ENCODE measurements around the gene MBIP. TPM values are rescaled to one million over a fixed set of nuclear protein-coding genes. Genes with fewer than 3 reads are reported as not detected.

Gene MBIP
- polyA plus RNA-seq, 4 donors = 51.9 to 69.8 (median 55.6) TPM

- DNase-seq (ENCODE audit: low read depth in 4 of 4, low spot score in 3 of 4) = no peak
Observed at GRCh38 chr14:36313898-36314297, 6.5 kb downstream of the MBIP start.

GRCh38 chr14:36313206-36313605, 7.2 kb downstream of the MBIP start:
- no peak for DNase-seq (ENCODE audit: low read depth in 4 of 4, low spot score in 3 of 4)

DNA sequence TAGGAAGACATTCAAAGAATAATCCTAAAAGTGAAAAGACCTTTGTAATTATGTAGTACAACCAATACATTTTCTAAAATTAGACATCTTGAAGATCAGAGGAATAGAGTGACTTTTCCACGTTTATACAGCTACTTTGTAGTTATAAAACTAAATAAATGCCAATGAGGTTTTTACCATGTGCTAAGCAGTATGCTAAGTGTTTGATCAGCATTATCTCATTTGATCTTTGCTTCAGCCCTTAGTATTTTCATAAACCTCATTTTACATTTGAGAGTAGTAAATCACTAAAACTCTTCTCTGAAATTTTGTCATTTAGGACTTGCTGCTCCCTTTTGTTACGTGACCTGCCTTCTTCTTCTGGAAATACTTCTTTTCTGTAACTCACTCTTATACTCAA, 13.6 kb downstream of the MBIP start:
- no peak for DNase-seq (ENCODE audit: low read depth in 4 of 4, low spot score in 3 of 4)

DNA sequence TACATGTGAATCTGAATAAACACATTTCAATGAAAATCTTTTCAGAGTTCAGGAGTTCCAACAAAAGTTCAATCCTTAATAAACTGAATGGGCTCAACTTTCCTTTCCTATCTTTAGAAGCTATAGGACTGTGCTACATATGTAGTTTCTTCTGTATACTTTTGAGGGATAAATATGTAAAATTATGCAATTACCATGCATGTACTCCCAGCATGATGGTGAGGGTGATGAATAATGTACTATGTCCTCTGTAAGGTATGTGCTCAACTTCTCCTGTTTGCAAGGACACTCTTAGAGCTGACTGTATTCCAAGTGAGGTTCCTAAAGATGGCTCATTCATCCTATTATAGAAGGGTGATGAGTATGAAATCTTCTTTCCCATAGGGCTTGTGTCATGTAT, 15.5 kb downstream of the MBIP start:
- DNase-seq (ENCODE audit: low read depth in 4 of 4, low spot score in 3 of 4) = no peak

DNA sequence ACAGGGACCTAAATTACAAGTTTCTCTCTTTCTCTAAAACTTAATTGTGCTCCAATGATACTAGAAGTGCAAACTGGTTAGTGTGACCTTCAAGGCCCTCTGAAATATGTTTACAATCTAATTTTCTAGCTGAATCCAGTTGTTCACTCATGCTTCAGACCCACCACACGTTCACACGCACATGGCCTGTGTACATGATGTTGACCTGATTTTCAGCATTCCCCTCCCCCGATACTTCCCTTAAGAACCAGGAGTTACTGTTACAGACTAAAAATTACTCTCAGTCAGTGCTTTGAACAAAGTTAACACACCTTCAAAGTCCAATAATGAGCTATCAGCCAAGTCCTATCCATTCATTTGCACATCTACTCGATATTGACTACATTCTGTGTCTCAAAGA, 16.5 kb downstream of the MBIP start:
- DNase-seq (ENCODE audit: low read depth in 4 of 4, low spot score in 3 of 4) = no peak

DNA sequence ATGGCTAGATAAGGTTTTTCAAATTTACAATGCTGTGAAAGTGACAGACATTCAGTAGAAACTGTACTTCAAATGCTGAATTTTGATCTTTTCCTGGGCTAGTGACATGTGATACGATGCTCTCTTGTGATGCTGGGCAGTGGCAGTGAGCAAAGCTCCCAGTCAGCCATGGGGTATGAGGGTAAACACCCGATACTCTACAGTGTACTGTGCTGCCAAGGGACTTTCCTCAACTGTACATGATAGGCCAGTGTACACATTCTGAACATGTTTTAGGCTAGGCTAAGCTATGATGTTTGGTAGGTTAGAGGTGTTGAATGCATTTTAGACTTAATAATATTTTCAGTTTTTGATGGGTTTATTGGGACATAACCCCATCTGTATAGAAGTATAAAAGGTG, 17.6 kb downstream of the MBIP start:
- no peak for DNase-seq (ENCODE audit: low read depth in 4 of 4, low spot score in 3 of 4)

- DNase-seq (ENCODE audit: low read depth in 4 of 4, low spot score in 3 of 4) = no peak
Observed at GRCh38 chr14:36301159-36301558, 19.3 kb downstream of the MBIP start.

DNA sequence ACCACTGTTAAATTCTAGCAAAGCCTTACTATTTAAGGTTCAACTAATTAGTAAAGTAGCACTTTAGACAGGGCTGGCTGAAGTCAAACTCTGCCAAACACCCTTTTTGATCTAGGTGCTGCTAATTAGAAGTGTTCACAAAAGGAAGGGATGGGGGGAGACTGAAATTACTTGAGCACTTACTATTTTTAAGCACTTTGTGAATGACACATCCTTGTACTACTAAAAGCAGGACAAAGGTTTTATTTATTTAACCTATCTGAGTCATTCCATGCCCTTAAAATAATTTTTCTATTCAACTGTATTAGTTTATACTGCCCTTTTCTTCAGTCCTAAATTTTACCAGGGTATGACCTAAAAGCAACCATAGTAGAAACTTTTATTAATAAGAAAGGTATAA, 20.1 kb downstream of the MBIP start:
- DNase-seq (ENCODE audit: low read depth in 4 of 4, low spot score in 3 of 4) = no peak

DNA sequence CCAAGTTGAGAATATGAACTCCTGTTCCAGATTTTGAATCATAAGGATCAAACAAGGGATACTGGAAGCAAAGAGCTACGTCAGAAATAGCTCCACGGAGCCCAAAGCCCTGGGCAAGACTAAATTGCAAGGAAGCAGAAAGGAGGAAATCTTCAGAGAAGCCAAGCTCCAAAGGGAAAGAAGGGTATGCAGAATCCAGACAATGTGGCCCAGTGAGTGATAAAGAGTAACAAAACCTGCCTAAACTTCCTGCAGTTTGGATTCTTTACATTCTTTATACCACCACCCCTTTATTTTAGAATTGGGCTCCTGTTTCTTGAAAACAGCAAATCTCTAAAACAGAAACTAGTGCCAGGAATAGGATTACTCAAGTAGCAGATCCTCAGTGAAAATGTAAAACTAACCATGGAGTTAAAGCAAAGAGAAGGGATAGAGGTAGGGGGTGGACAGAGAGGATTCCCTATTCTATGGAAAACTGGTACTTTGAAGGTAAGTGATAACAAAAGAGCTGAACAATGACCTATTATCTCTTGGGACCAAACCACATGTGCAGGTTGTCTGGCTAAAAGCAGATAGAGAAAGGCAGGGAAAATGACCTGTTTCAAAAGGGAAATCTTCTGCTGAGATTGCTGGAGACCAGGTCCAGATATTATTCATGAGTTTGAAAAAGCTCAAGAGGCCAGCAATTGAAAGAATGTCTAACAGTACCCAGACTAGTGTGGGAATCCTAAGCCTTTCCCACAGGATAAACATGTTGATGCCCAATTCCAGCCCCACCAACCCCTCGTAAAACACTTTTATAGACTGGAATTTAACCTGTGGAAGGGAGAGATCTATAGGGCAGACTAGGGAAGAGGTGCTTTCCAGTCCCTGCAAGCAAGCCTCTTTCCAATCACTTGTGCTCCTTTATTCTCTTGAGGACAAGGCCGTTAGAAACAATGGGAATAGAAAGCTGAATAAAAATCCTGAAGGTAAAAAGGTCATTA, 24.5 kb downstream of the MBIP start:
- DNase-seq (ENCODE audit: low read depth in 4 of 4, low spot score in 3 of 4) = no peak

DNA sequence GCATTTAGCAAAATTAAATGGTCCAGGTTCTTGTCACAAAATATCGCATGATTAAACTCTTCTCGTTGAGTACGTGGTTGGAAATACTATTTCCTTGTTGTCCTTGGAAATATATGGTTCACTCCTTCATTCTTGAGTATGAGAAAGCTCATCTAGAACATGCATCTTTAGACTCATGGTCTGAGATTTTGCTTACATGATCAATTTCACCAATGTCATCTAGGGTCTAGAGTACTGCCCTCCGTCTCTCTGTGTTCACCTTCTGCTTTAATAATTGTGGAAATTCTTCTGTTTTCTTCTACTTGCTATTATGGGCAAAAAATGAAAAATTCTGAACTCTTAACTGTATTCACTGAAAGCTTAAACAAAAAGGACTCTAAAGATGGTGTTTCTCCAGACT, 25.9 kb downstream of the MBIP start:
- DNase-seq (ENCODE audit: low read depth in 4 of 4, low spot score in 3 of 4) = no peak

- no peak for DNase-seq (ENCODE audit: low read depth in 4 of 4, low spot score in 3 of 4)
Observed at GRCh38 chr14:36293824-36294223, 26.6 kb downstream of the MBIP start.

GRCh38 chr14:36289954-36290353, 30.5 kb downstream of the MBIP start:
- DNase-seq (ENCODE audit: low read depth in 4 of 4, low spot score in 3 of 4) = no peak

DNA sequence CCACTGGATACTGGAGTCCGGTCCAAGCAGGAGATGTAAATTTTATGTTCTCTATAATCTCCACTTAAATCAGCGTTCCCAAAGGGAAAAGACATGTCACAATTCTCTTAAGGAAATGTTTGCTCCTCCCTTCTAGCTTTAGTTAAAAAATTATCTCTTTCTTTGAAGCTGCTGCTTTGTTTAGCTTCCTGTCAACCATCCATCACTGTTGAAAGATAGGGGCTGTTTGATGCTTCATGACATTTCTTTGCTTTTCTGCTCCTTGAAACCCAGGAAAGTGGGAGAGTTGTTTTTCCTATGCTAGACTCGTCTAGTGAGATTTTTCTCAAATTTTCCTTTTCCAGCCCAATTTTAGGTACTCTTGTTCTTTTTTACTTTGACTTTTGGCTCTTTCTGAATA, 31.9 kb downstream of the MBIP start:
- no peak for DNase-seq (ENCODE audit: low read depth in 4 of 4, low spot score in 3 of 4)

GRCh38 chr14:36284971-36285595, 35.4 kb downstream of the MBIP start:
- DNase-seq (ENCODE audit: low read depth in 4 of 4, low spot score in 3 of 4) = no peak

DNA sequence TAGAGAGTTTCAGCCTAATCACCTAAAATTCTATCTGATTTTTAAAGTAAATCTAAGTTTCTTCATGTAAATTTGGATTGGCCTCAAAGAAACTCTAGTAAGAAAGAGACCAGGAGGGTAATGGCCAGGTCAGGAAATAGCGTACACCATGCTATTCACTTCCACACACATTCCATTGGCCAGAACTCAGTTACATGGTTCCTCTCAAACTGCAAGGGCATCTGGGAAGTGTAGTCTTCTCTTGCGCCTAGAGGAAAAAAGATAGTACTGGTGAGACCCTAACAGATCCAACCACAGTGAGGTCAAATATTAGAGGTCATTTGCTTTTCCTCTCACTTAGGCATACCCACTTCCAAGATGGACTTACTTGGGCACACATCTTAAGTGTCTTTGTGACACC, 39.1 kb downstream of the MBIP start:
- DNase-seq (ENCODE audit: low read depth in 4 of 4, low spot score in 3 of 4) = no peak

DNA sequence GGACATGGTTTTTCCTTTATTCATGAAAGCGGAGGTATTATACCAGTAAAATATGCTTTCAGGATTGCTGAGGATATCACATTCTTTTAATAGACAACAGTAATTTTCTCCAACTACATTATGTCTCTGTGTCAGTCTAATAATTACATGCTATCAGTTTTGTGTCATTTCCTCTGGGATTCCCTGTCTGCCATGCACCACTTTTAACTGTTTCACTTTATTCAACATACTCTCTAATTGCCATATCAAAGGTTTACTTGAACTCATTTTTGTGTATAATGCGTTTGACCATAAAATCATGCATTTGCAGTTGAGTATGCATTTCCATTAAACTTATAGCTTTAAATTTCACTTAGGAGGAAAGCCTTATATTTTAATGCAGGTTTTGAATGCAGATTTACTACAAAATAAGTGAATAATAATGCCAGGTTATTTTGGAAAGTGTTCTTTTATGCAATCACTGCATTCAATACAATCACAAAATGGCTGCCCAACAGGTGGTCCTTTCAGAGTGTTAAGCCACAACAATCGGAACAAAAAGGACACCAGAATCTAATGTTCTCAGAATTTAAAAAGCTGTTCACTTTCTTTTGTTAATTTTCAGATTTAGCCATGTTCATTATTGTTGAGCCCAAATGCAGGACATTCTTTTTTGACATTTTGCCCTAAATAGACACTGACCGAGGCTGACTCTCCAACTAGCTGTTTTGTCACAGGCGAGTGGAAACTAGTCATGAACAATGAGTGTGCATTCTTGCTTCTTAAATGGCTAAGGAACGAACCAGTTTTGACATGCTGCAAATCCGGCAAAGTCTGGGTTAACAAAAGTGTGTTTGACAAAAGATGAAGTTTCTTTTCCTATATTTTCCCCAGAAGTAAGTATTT, 40.9 kb downstream of the MBIP start:
- no peak for DNase-seq (ENCODE audit: low read depth in 4 of 4, low spot score in 3 of 4)

DNA sequence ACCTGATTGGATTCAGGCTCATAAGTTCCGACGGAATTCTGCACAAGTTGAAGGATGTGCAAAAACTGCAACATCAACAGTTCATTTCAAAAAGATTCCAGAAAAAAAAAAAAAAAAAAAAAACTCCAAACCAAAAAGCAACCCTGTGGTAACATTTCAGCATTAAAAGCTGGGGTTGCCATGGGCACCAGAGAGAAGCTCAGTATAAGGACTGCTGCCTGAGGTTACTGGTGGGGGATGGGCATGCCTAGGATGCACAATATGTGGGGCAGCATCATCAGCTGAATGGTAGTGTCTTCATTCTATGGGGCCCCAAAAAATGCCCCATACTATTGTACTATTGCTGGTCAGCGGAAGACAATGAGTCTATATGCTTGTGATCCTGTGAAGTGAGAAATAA, 44.7 kb downstream of the MBIP start:
- DNase-seq (ENCODE audit: low read depth in 4 of 4, low spot score in 3 of 4) = no peak

DNA sequence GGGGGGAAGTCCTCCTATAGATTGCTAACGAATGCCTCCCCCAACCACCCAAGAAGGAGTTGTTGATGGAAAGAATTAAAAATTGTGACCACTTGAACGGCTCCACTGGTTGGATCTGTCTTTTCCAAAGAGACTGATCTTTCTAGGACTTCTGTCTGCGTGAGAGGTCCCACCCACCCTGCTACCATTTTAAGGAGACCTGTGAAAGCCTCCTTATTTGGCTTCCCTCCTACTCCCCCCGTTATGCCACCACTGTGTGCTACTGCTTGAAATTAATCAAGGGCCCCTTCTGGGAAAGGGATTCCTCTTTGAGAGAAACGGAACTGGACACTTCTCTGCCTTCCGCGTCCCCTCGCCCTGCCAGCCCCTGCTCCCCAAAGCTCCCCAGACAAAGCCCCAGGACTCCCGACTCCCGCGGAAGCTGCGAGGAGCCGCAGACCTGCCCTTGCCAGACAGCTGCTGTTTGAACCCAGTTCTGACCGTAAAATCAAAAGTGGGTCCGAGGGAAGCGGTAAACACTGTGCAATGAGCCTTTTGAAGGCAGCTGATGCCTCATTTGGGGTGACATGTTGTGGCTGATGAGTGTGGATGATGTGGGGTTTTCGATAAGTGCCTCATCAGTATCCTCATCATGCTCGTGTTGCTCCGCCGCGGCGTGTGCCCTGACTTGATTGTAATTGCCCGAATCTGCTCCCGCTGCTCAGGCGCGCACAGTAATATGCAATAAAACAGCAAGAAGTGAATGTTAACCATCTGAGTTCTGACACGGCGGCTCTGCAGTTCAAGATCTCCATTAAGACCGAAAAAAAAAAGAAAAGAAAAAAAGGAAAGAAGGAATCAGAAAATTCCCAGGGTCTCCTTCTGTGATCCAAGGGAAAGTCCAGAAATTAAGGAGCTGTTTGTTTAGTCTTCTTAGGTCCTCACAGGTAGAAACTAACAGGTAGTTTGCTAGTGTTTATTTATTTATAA, 48.2 kb downstream of the MBIP start:
- no peak for DNase-seq (ENCODE audit: low read depth in 4 of 4, low spot score in 3 of 4)

DNA sequence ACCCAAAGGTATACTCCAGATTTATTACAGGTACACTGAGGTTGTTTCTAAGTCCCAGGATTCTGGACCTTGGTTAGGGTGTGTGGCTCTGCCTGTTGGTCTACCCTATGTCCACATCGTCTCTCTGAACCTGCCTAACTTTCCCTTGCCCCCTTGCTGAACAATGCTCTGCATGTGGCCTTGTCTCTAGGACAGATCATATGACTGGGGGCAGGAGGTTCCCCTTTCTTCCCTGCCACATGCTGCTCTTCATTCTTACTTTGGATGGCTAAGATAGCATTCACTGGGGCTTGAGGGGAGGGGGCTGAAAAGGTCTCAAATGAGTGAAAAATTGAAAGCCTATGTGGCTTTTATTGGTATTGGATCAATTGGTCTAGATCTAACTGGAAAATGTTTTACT, 49.2 kb downstream of the MBIP start:
- DNase-seq (ENCODE audit: low read depth in 4 of 4, low spot score in 3 of 4) = no peak

DNA sequence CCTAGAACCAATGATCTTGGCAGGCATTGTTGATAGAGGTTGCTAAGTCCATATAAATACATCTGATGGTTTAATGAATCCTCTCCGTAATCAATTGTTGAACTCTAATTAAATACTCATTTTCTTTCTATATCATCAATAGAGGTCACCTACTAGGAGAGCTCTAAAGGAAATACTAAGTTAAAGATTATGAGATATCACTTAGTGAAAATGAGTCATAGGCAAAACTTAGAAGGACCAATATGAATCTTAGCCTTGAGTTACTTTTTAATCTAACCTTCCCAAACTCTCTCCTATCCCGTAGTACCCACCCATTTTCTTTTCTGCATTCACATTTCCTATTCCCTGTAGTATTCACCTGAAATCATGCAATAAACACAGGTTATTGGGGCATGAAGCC, 50.2 kb downstream of the MBIP start:
- no peak for DNase-seq (ENCODE audit: low read depth in 4 of 4, low spot score in 3 of 4)

Measured in left renal pelvis (tissue), 4 donors.